Ishikawa (cell line): Measurements from ENCODE around the gene CPN2.

Source experiments
- CEBPB ChIP-seq: IDR thresholded peaks from 2 replicates; pipeline ENCODE4 v1.6.1; 2012
- CREB1 ChIP-seq: IDR thresholded peaks from 2 replicates; pipeline ENCODE4 v1.6.1; 2012; ENCODE audit warnings: low read depth
- EGR1 ChIP-seq: IDR thresholded peaks from 2 replicates; pipeline ENCODE4 v1.6.1; 2012
- EP300 ChIP-seq: IDR thresholded peaks from 2 replicates; pipeline ENCODE4 v1.6.1; 2012; ENCODE audit warnings: borderline replicate concordance
- FOXM1 ChIP-seq: IDR thresholded peaks from 2 replicates; pipeline ENCODE4 v1.6.1; 2012; ENCODE audit warnings: low read depth, borderline replicate concordance
- NFIC ChIP-seq: IDR thresholded peaks from 2 replicates; pipeline ENCODE4 v1.6.1; 2012
- RAD21 ChIP-seq: IDR thresholded peaks from 2 replicates; pipeline ENCODE4 v1.6.1; 2012; ENCODE audit warnings: low read depth
- REST ChIP-seq: IDR thresholded peaks from 2 replicates; pipeline ENCODE4 v1.6.1; 2012; ENCODE audit warnings: low read depth, mild to moderate bottlenecking
- TAF1 ChIP-seq: IDR thresholded peaks from 2 replicates; pipeline ENCODE4 v1.6.1; 2012; ENCODE audit warnings: low read depth, mild to moderate bottlenecking
- TCF12 ChIP-seq: IDR thresholded peaks from 2 replicates; pipeline ENCODE4 v1.6.1; 2012; ENCODE audit warnings: low read depth
- TEAD4 ChIP-seq: IDR thresholded peaks from 2 replicates; pipeline ENCODE4 v1.6.1; 2012
- USF1 ChIP-seq: IDR thresholded peaks from 2 replicates; pipeline ENCODE4 v1.6.1; 2012
- YY1 ChIP-seq: IDR thresholded peaks from 2 replicates; pipeline ENCODE4 v1.6.1; 2012; ENCODE audit warnings: low read depth
- ZBTB7A ChIP-seq: IDR thresholded peaks from 2 replicates; pipeline ENCODE4 v1.6.1; 2012; ENCODE audit warnings: low read depth
- TF ChIP-seq, protein P1 (sequence below): IDR thresholded peaks from 2 replicates; pipeline ENCODE4 v1.6.1; 2012

The CPN2 gene

GRCh38 chr3:194396539-194396858 lies 45.4 kb upstream of the CPN2 start:
- TF ChIP-seq FOXM1 (no peak), REST (no peak), CREB1 (no peak)
- TF ChIP-seq, protein P1, sequence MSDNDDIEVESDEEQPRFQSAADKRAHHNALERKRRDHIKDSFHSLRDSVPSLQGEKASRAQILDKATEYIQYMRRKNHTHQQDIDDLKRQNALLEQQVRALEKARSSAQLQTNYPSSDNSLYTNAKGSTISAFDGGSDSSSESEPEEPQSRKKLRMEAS: no peak

- TF ChIP-seq NFIC (no peak), CEBPB (no peak), EP300 (no peak), USF1 (no peak), CREB1 (no peak), RAD21 (no peak), EGR1 (no peak), YY1 (no peak), FOXM1 (no peak), TAF1 (no peak), ZBTB7A (no peak), TCF12 (no peak), REST (no peak), TEAD4 (no peak)
- TF ChIP-seq, protein P1: no peak
These were observed 44.8 kb upstream of the CPN2 start for GRCh38 chr3:194395778-194396538.

DNA sequence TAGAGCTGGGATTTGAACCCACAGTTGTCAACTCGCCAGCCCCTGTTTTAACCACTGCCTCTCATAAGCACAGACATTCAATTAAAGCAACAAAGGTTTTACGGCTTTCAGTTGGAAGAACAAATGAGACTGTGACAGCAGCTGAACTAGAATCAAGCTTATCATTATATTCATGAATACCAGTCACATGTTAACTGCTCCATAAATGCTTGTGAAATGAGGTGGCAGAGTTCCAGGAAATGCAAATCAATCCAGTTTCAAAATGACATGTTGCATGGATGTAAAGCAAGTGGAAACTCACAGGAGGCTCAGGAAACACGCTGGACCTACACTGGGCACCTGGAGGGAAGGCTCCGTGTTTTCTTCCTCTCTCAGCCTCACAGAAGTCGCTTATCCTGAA lies 44.1 kb upstream of the CPN2 start:
- TF ChIP-seq CREB1 (no peak), EP300 (no peak), TEAD4 (no peak), TCF12 (no peak)

- TF ChIP-seq YY1 (no peak), EP300 (no peak), REST (no peak), EGR1 (no peak), CEBPB (no peak), TCF12 (no peak), CREB1 (no peak), TAF1 (no peak), USF1 (no peak), TEAD4 (no peak), FOXM1 (no peak), NFIC (no peak)
- TF ChIP-seq, protein P1: no peak
These were observed 41.4 kb upstream of the CPN2 start for GRCh38 chr3:194392576-194392975.

- TF ChIP-seq REST (no peak), TEAD4 (no peak), FOXM1 (no peak), YY1 (no peak), ZBTB7A (no peak)
These were observed 39.7 kb upstream of the CPN2 start for GRCh38 chr3:194390835-194391234.
